GM12874 (cell line): Measurements from ENCODE around the gene PPME1.

Experiments
- TF ChIP-seq, protein P1 (sequence below): IDR thresholded peaks from 2 replicates; pipeline ENCODE4 v1.5.1; 2011; ENCODE audit warnings: low read depth, mild to moderate bottlenecking, control low read depth, low read length, moderate library complexity; ENCODE audit not compliant: insufficient read depth

The PPME1 gene

DNA sequence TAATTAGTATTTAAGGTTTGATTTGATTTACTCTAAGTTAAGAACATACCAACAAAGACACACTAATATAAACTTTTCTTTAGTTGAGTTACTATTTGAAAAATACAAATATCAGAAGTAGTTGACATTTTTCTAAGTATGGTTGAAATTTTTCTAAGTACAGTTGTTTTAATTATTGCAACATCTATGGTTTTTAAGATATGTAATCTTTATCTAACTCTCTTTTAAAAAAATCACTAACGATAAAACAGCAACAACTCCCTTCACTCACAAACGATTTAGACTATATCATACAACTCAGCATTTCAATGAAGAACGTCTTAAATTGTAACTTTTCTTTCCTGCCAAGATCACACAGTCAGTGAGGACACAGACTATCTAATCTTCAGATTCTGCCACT is 2.3 kb upstream of the PPME1 start:
- TF ChIP-seq, protein P1, sequence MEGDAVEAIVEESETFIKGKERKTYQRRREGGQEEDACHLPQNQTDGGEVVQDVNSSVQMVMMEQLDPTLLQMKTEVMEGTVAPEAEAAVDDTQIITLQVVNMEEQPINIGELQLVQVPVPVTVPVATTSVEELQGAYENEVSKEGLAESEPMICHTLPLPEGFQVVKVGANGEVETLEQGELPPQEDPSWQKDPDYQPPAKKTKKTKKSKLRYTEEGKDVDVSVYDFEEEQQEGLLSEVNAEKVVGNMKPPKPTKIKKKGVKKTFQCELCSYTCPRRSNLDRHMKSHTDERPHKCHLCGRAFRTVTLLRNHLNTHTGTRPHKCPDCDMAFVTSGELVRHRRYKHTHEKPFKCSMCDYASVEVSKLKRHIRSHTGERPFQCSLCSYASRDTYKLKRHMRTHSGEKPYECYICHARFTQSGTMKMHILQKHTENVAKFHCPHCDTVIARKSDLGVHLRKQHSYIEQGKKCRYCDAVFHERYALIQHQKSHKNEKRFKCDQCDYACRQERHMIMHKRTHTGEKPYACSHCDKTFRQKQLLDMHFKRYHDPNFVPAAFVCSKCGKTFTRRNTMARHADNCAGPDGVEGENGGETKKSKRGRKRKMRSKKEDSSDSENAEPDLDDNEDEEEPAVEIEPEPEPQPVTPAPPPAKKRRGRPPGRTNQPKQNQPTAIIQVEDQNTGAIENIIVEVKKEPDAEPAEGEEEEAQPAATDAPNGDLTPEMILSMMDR = no peak

- TF ChIP-seq, protein P1 = no peak
Measured at GRCh38 chr11:74169738-74170458, 1.2 kb upstream of the PPME1 start.

- TF ChIP-seq, protein P1 = no peak
Measured at GRCh38 chr11:74171630-74171968, 510 bp downstream of the PPME1 start.

DNA sequence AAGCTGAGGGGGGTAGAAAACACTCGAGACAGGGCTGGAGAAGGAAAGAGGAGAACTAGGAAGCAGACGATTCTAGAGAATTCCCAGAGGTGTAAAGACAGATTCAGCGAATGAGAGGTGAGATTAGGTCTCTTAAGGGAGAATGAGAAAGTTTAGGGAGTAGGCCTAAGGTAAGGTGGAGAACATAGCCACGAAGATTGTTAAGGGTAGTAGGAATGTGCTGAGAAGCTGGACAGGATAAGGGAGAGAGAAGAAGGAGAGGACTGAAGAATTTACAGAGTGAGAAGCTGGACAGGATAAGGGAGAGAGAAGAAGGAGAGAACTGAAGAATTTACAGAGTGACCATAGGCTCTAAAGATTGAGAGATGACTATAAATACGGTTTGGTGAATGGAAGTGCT is 908 bp downstream of the PPME1 start:
- TF ChIP-seq, protein P1 = no peak

DNA sequence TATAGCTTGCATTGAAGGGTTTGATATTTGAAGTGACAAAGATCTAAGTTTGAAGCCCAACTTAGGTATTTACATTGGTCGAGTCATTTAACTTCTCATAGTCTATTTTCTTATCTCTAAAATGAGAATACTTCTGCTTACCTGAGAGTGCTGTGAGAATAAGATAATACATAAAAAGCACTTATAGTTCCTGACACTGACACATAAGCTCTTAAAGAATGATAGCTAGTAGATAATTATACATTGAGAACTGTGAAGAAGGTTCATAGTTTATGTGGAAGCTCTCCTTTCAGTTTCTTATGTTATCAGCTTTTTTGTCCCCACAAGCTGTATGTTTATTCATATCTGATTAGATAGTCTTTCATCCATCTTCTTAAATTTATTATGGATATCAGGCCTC is 4.8 kb downstream of the PPME1 start:
- TF ChIP-seq, protein P1 = no peak

GRCh38 chr11:74179234-74180052 is 8.4 kb downstream of the PPME1 start:
- TF ChIP-seq, protein P1 = no peak

- TF ChIP-seq, protein P1 = no peak
Measured at GRCh38 chr11:74182635-74183034, 11.5 kb downstream of the PPME1 start.
